RPMI7951 (cell line): Measurements from ENCODE around the gene FAM216A. TPM values are rescaled to one million over a fixed set of nuclear protein-coding genes. Genes with fewer than 3 reads are reported as not detected.
"Not testable (repeated sequence)": the region's sequence is repeated elsewhere in the genome, so short reads cannot be mapped to it uniquely, and the experiment has no call there.

ENCODE experiments used
- DNase-seq: peaks from one replicate; pipeline ENCODE4 v3.0.0-alpha.2; 2012; ENCODE audit warnings: low read depth
- total RNA-seq: library from RNA; depleted of rRNA; stranded (reverse); fragments of >200 nt; shearing (Covaris generic); gene quantifications from 2 replicates; pipeline ENCODE4 v1.2.3, GENCODE V29; 2014; rRNA removed

FAM216A gene
- total RNA-seq = 26.7 and 42.3 TPM in 2 replicates

GRCh38 chr12:110468214-110469048, at the start of gene FAM216A, which contains the start of gene GPN3:
FAM216A (plus strand) TSS chr12:110468845; CDS start chr12:110468876, 31 bp downstream.
GPN3 (minus strand) TSS chr12:110468257; CDS start chr12:110468203, 54 bp downstream.
- DNase-seq = peak; percentile 97

GRCh38 chr12:110420644-110421043, 48.0 kb upstream of the FAM216A start:
- not testable (repeated sequence) for DNase-seq

- no peak for DNase-seq
These were observed 47.4 kb upstream of the FAM216A start for GRCh38 chr12:110421159-110421661.

- no peak for DNase-seq
These were observed 46.9 kb upstream of the FAM216A start for GRCh38 chr12:110421701-110422100.

GRCh38 chr12:110424237-110424636, 44.4 kb upstream of the FAM216A start:
- no peak for DNase-seq

- peak; percentile 13 for DNase-seq
These were observed 42.2 kb upstream of the FAM216A start for GRCh38 chr12:110426406-110426805.

- not testable (repeated sequence) for DNase-seq
These were observed 39.0 kb upstream of the FAM216A start for GRCh38 chr12:110429676-110430075.

- DNase-seq = no peak
These were observed 36.6 kb upstream of the FAM216A start for GRCh38 chr12:110431957-110432587.

- DNase-seq = no peak
These were observed 32.4 kb upstream of the FAM216A start for GRCh38 chr12:110436231-110436630.

- no peak for DNase-seq
These were observed 24.2 kb upstream of the FAM216A start for GRCh38 chr12:110444455-110444854.

GRCh38 chr12:110449799-110450497, 18.7 kb upstream of the FAM216A start, which contains the start of gene ARPC3:
ARPC3 (minus strand) TSS chr12:110450337; CDS start chr12:110450260, 77 bp downstream.
- peak; percentile 91 for DNase-seq

GRCh38 chr12:110451263-110451662, 17.4 kb upstream of the FAM216A start:
- no peak for DNase-seq

- DNase-seq = no peak
These were observed 14.9 kb upstream of the FAM216A start for GRCh38 chr12:110453569-110454296.

GRCh38 chr12:110458756-110459155, 9.9 kb upstream of the FAM216A start:
- no peak for DNase-seq

GRCh38 chr12:110461189-110461588, 7.5 kb upstream of the FAM216A start:
- DNase-seq = not testable (repeated sequence)

- no peak for DNase-seq
These were observed 3.6 kb upstream of the FAM216A start for GRCh38 chr12:110465024-110465423.

GRCh38 chr12:110465765-110466164, 2.9 kb upstream of the FAM216A start:
- DNase-seq = not testable (repeated sequence)

- DNase-seq = no peak
These were observed 1.9 kb upstream of the FAM216A start for GRCh38 chr12:110466791-110467190.

- no peak for DNase-seq
These were observed 815 bp upstream of the FAM216A start for GRCh38 chr12:110467847-110468213.

- DNase-seq = no peak
These were observed 6.8 kb downstream of the FAM216A start for GRCh38 chr12:110475426-110475825.

GRCh38 chr12:110498984-110499706, 30.5 kb downstream of the FAM216A start:
- peak; percentile 30 for DNase-seq
